ENCODE measurements around the gene CCDC138.

Gene CCDC138

GRCh38 chr2:108870069-108870644 is 83.6 kb downstream of the CCDC138 start:
- in situ Hi-C loops (cut with HindIII; ENCODE audit: low pct_ligation_motif_present, low pct_unique_long_range_greater_than_20kb, low sequenced_read_pairs) = no loop called here
- no peak for DNase-seq

GRCh38 chr2:108877506-108877905 is 90.9 kb downstream of the CCDC138 start:
- in situ Hi-C loops (cut with HindIII; ENCODE audit: low pct_ligation_motif_present, low pct_unique_long_range_greater_than_20kb, low sequenced_read_pairs) = no loop called here
- no peak for DNase-seq

- in situ Hi-C loops (cut with HindIII; ENCODE audit: low pct_ligation_motif_present, low pct_unique_long_range_greater_than_20kb, low sequenced_read_pairs) = no loop called here
- DNase-seq = no peak
Measured at GRCh38 chr2:108878276-108878675, 91.7 kb downstream of the CCDC138 start.

GRCh38 chr2:108884619-108885018 is 98.0 kb downstream of the CCDC138 start:
- DNase-seq = no peak
- in situ Hi-C loops (cut with HindIII; ENCODE audit: low pct_ligation_motif_present, low pct_unique_long_range_greater_than_20kb, low sequenced_read_pairs) = no loop called here

- DNase-seq = no peak
- in situ Hi-C loops (cut with HindIII; ENCODE audit: low pct_ligation_motif_present, low pct_unique_long_range_greater_than_20kb, low sequenced_read_pairs) = no loop called here
Measured at GRCh38 chr2:108889907-108890306, 103.3 kb downstream of the CCDC138 start.

GRCh38 chr2:108893277-108893676 is 106.7 kb downstream of the CCDC138 start:
- in situ Hi-C loops (cut with HindIII; ENCODE audit: low pct_ligation_motif_present, low pct_unique_long_range_greater_than_20kb, low sequenced_read_pairs) = no loop called here
- DNase-seq = no peak

- in situ Hi-C loops (cut with HindIII; ENCODE audit: low pct_ligation_motif_present, low pct_unique_long_range_greater_than_20kb, low sequenced_read_pairs) = no loop called here
Measured at GRCh38 chr2:108894766-108895165, 108.2 kb downstream of the CCDC138 start.

GRCh38 chr2:108895188-108895587 is 108.6 kb downstream of the CCDC138 start:
- in situ Hi-C loops (cut with HindIII; ENCODE audit: low pct_ligation_motif_present, low pct_unique_long_range_greater_than_20kb, low sequenced_read_pairs) = no loop called here
- no peak for DNase-seq

More at GRCh38 chr2:108894766-108895165, 108.2 kb downstream of the CCDC138 start:
- no peak for DNase-seq

- in situ Hi-C loops (cut with HindIII; ENCODE audit: low pct_ligation_motif_present, low pct_unique_long_range_greater_than_20kb, low sequenced_read_pairs) = no loop called here
- DNase-seq = no peak
Measured at GRCh38 chr2:108896741-108897140, 110.2 kb downstream of the CCDC138 start.

GRCh38 chr2:108898315-108899082 is 111.9 kb downstream of the CCDC138 start:
- DNase-seq = no peak
- in situ Hi-C loops (cut with HindIII; ENCODE audit: low pct_ligation_motif_present, low pct_unique_long_range_greater_than_20kb, low sequenced_read_pairs) = no loop called here

GRCh38 chr2:108904680-108905079 is 118.1 kb downstream of the CCDC138 start:
- no peak for DNase-seq
- in situ Hi-C loops (cut with HindIII; ENCODE audit: low pct_ligation_motif_present, low pct_unique_long_range_greater_than_20kb, low sequenced_read_pairs) = no loop called here

- in situ Hi-C loops (cut with HindIII; ENCODE audit: low pct_ligation_motif_present, low pct_unique_long_range_greater_than_20kb, low sequenced_read_pairs) = no loop called here
- DNase-seq = no peak
Measured at GRCh38 chr2:108905176-108905575, 118.6 kb downstream of the CCDC138 start.

GRCh38 chr2:108905906-108906305 is 119.3 kb downstream of the CCDC138 start:
- DNase-seq = no peak
- in situ Hi-C loops (cut with HindIII; ENCODE audit: low pct_ligation_motif_present, low pct_unique_long_range_greater_than_20kb, low sequenced_read_pairs) = no loop called here

GRCh38 chr2:108906403-108907077 is 120.0 kb downstream of the CCDC138 start:
- in situ Hi-C loops (cut with HindIII; ENCODE audit: low pct_ligation_motif_present, low pct_unique_long_range_greater_than_20kb, low sequenced_read_pairs) = no loop called here
- DNase-seq = no peak

GRCh38 chr2:108907822-108908712 is 121.5 kb downstream of the CCDC138 start:
- DNase-seq = no peak
- in situ Hi-C loops (cut with HindIII; ENCODE audit: low pct_ligation_motif_present, low pct_unique_long_range_greater_than_20kb, low sequenced_read_pairs) = no loop called here

GRCh38 chr2:108908713-108909070 is 122.1 kb downstream of the CCDC138 start:
- in situ Hi-C loops (cut with HindIII; ENCODE audit: low pct_ligation_motif_present, low pct_unique_long_range_greater_than_20kb, low sequenced_read_pairs) = no loop called here
- no peak for DNase-seq

GRCh38 chr2:108909275-108909823 is 122.8 kb downstream of the CCDC138 start:
- in situ Hi-C loops (cut with HindIII; ENCODE audit: low pct_ligation_motif_present, low pct_unique_long_range_greater_than_20kb, low sequenced_read_pairs) = no loop called here
- no peak for DNase-seq

GRCh38 chr2:108910011-108910431 is 123.5 kb downstream of the CCDC138 start:
- no peak for DNase-seq
- in situ Hi-C loops (cut with HindIII; ENCODE audit: low pct_ligation_motif_present, low pct_unique_long_range_greater_than_20kb, low sequenced_read_pairs) = no loop called here

All from ACHN (cell line).